ENCODE data around the gene ARRDC4. TPM values are rescaled to one million over a fixed set of nuclear protein-coding genes. Genes with fewer than 3 reads are reported as not detected.
A peak's percentile ranks its signal among the peaks of the same experiment; 100 is the strongest.

Gene ARRDC4
- total RNA-seq, 1 experiment from 2014 or later, result 9.0 TPM

- DNase-seq (ENCODE audit: low spot score) (no peak), ATAC-seq (no peak)
- TF ChIP-seq ATF6 (CRISPR knock-in tag; IDR thresholded peaks at IDR 0.05), result no peak
- TF ChIP-seq ZNF416 (CRISPR knock-in tag; IDR thresholded peaks at IDR 0.05), result no peak
- CTCF ChIA-PET, result no interaction called here
- peaks cover 16% of the 10 kb centered on the region for H3K4me1 Mint-ChIP-seq
- H3K36me3 Mint-ChIP-seq, result no peaks in the 10 kb centered on the region; the same call in 1 of the 2 replicates
- POLR2A ChIA-PET, result no interaction called here
- H3K27ac Mint-ChIP-seq, result no peak overlapping the region
- peaks cover 5% of the 10 kb centered on the region for H3K27me3 Mint-ChIP-seq (ENCODE audit: low read depth)
- peak overlapping the region; percentile 88 for H3K4me3 Mint-ChIP-seq
- no peaks in the 10 kb centered on the region for H3K9me3 Mint-ChIP-seq
Observed at GRCh38 chr15:97962263-97962662, 1.8 kb downstream of the ARRDC4 start.

GRCh38 chr15:97963779-97964178, 3.3 kb downstream of the ARRDC4 start:
- DNase-seq (ENCODE audit: low spot score), result no peak
- ChIA-PET CTCF (no interaction called here), POLR2A (no interaction called here)
- Mint-ChIP-seq H3K27me3 (ENCODE audit: low read depth) (peaks cover 5% of the 10 kb centered on the region), H3K4me3 (no peak overlapping the region), H3K36me3 (peaks cover 1% of the 10 kb centered on the region; the same call in 1 of the 2 replicates), H3K27ac (no peak overlapping the region), H3K4me1 (peaks cover 16% of the 10 kb centered on the region), H3K9me3 (no peaks in the 10 kb centered on the region)
- TF ChIP-seq, protein P1, sequence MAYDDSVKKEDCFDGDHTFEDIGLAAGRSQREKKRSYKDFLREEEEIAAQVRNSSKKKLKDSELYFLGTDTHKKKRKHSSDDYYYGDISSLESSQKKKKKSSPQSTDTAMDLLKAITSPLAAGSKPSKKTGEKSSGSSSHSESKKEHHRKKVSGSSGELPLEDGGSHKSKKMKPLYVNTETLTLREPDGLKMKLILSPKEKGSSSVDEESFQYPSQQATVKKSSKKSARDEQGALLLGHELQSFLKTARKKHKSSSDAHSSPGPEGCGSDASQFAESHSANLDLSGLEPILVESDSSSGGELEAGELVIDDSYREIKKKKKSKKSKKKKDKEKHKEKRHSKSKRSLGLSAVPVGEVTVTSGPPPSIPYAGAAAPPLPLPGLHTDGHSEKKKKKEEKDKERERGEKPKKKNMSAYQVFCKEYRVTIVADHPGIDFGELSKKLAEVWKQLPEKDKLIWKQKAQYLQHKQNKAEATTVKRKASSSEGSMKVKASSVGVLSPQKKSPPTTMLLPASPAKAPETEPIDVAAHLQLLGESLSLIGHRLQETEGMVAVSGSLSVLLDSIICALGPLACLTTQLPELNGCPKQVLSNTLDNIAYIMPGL (CRISPR knock-in tag; IDR thresholded peaks at IDR 0.05), result no peak
- TF ChIP-seq FOXP4 (CRISPR knock-in tag; IDR thresholded peaks at IDR 0.05) (no peak), SMAD3 (CRISPR knock-in tag; IDR thresholded peaks at IDR 0.05; ENCODE audit: borderline replicate concordance) (no peak), ESRRA (CRISPR knock-in tag; IDR thresholded peaks at IDR 0.05; ENCODE audit: borderline replicate concordance) (no peak), ZNF317 (CRISPR knock-in tag; IDR thresholded peaks at IDR 0.05; ENCODE audit: borderline replicate concordance, low read depth) (no peak), MYBL2 (CRISPR knock-in tag; IDR thresholded peaks at IDR 0.05) (no peak), TP53 (CRISPR knock-in tag; IDR thresholded peaks at IDR 0.05) (no peak), FOXP1 (CRISPR knock-in tag; IDR thresholded peaks at IDR 0.05; ENCODE audit: borderline replicate concordance) (no peak), NR1H2 (CRISPR knock-in tag; IDR thresholded peaks at IDR 0.05) (no peak), OVOL2 (CRISPR knock-in tag; IDR thresholded peaks at IDR 0.05; ENCODE audit: borderline replicate concordance) (no peak), ETV6 (CRISPR knock-in tag; IDR thresholded peaks at IDR 0.05) (no peak), KAT7 (CRISPR knock-in tag; IDR thresholded peaks at IDR 0.05; ENCODE audit: borderline replicate concordance) (no peak), ZNF671 (CRISPR knock-in tag; IDR thresholded peaks at IDR 0.05) (no peak), CTCF (IDR thresholded peaks at IDR 0.05) (no peak), PRRX2 (CRISPR knock-in tag; IDR thresholded peaks at IDR 0.05) (no peak), ZNF396 (CRISPR knock-in tag; IDR thresholded peaks at IDR 0.05; ENCODE audit: borderline replicate concordance) (no peak), MXD4 (CRISPR knock-in tag; IDR thresholded peaks at IDR 0.05; ENCODE audit: borderline replicate concordance) (no peak), EMX1 (CRISPR knock-in tag; IDR thresholded peaks at IDR 0.05) (no peak)
- TF ChIP-seq, protein P2, sequence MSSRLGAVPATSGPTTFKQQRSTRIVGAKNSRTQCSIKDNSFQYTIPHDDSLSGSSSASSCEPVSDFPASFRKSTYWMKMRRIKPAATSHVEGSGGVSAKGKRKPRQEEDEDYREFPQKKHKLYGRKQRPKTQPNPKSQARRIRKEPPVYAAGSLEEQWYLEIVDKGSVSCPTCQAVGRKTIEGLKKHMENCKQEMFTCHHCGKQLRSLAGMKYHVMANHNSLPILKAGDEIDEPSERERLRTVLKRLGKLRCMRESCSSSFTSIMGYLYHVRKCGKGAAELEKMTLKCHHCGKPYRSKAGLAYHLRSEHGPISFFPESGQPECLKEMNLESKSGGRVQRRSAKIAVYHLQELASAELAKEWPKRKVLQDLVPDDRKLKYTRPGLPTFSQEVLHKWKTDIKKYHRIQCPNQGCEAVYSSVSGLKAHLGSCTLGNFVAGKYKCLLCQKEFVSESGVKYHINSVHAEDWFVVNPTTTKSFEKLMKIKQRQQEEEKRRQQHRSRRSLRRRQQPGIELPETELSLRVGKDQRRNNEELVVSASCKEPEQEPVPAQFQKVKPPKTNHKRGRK (CRISPR knock-in tag; IDR thresholded peaks at IDR 0.05; ENCODE audit: borderline replicate concordance), result no peak
- TF ChIP-seq, protein P3, sequence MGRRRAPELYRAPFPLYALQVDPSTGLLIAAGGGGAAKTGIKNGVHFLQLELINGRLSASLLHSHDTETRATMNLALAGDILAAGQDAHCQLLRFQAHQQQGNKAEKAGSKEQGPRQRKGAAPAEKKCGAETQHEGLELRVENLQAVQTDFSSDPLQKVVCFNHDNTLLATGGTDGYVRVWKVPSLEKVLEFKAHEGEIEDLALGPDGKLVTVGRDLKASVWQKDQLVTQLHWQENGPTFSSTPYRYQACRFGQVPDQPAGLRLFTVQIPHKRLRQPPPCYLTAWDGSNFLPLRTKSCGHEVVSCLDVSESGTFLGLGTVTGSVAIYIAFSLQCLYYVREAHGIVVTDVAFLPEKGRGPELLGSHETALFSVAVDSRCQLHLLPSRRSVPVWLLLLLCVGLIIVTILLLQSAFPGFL (CRISPR knock-in tag; IDR thresholded peaks at IDR 0.05; ENCODE audit: borderline replicate concordance), result no peak
- ATAC-seq, result no peak
